DND-41 (cell line): ENCODE measurements around the gene RBP5.

Source experiments
- CTCF ChIP-seq: IDR thresholded peaks from 2 replicates; pipeline ENCODE4 v1.5.1; 2012; ENCODE audit warnings: borderline replicate concordance, low read length, moderate library complexity, mild to moderate bottlenecking; ENCODE audit not compliant: poor library complexity, severe bottlenecking; ENCODE audit errors: extremely low read depth
- EZH2 ChIP-seq: IDR thresholded peaks from 3 replicates; pipeline ENCODE4 v1.6.1; 2012; ENCODE audit warnings: borderline replicate concordance, low read depth, mild to moderate bottlenecking, moderate library complexity, low read length, inconsistent platforms; ENCODE audit not compliant: severe bottlenecking

- no peak for TF ChIP-seq CTCF
- no peak for TF ChIP-seq EZH2
Observed at GRCh38 chr12:7114851-7115250, 13.8 kb downstream of the RBP5 start.
